ENCODE data around the gene CRHR1.

- no peak for TF ChIP-seq CTCF (IDR thresholded peaks at IDR 0.05)
- TF ChIP-seq POLR2A (IDR thresholded peaks at IDR 0.05), result no peak
Measured at GRCh38 chr17:45740553-45741330, 43.4 kb upstream of the CRHR1 start.

All from body of pancreas (tissue), 4 donors.